ENCODE results near the gene MCM8. TPM values are rescaled to one million over a fixed set of nuclear protein-coding genes. Genes with fewer than 3 reads are reported as not detected.

The MCM8 gene
- total and polyA plus RNA-seq, 2 donors from 2014 or later = 1.9 to 6.6 TPM

GRCh38 chr20:5923493-5923892, 27.0 kb upstream of the MCM8 start:
- no peak for DNase-seq
- Histone ChIP-seq H3K27ac (ENCODE audit: low read depth in 2 of 2, low read length in 2 of 2) (no peak overlapping the region), H3K4me3 (ENCODE audit: low read length in 3 of 3) (no peak overlapping the region), H3K36me3 (ENCODE audit: control insufficient read depth in 2 of 3, insufficient read depth in 3 of 3, low read length in 3 of 3) (no peaks in the 10 kb centered on the region), H3K9me3 (ENCODE audit: control insufficient read depth in 2 of 3, insufficient read depth in 1 of 3, low read length in 3 of 3) (no peaks in the 10 kb centered on the region), H3K9ac (ENCODE audit: low read length in 3 of 3) (no peak overlapping the region), H3K4me1 (ENCODE audit: control insufficient read depth in 2 of 3, insufficient read depth in 2 of 3, low read depth in 1 of 3, low read length in 3 of 3) (no peaks in the 10 kb centered on the region), H3K27me3 (ENCODE audit: control insufficient read depth, insufficient read depth, low read length) (no peaks in the 10 kb centered on the region)
- intact Hi-C loops (cut with DNase I) = no loop called here
- no peak for FAIRE-seq
- TF ChIP-seq CTCF (IDR thresholded peaks at IDR 0.05; ENCODE audit: borderline replicate concordance, extremely low read depth, insufficient read depth) = no peak

- FAIRE-seq = no peak
- H3K4me1 ChIP-seq (ENCODE audit: control insufficient read depth in 2 of 3, insufficient read depth in 2 of 3, low read depth in 1 of 3, low read length in 3 of 3) = no peaks in the 10 kb centered on the region
- no peak overlapping the region for H3K27ac ChIP-seq (ENCODE audit: low read depth in 2 of 2, low read length in 2 of 2)
- H3K9me3 ChIP-seq (ENCODE audit: control insufficient read depth in 2 of 3, insufficient read depth in 1 of 3, low read length in 3 of 3) = no peaks in the 10 kb centered on the region
- TF ChIP-seq CTCF (IDR thresholded peaks at IDR 0.05; ENCODE audit: borderline replicate concordance, extremely low read depth, insufficient read depth) = no peak
- H3K27me3 ChIP-seq (ENCODE audit: control insufficient read depth, insufficient read depth, low read length) = no peaks in the 10 kb centered on the region
- H3K9ac ChIP-seq (ENCODE audit: low read length in 3 of 3) = no peak overlapping the region
- H3K4me3 ChIP-seq (ENCODE audit: low read length in 3 of 3) = no peak overlapping the region
- DNase-seq = no peak
- intact Hi-C loops (cut with DNase I) = no loop called here
- no peaks in the 10 kb centered on the region for H3K36me3 ChIP-seq (ENCODE audit: control insufficient read depth in 2 of 3, insufficient read depth in 3 of 3, low read length in 3 of 3)
Measured at GRCh38 chr20:5925551-5925950, 24.9 kb upstream of the MCM8 start.

GRCh38 chr20:5927749-5928462, 22.5 kb upstream of the MCM8 start:
- no peak for TF ChIP-seq CTCF (IDR thresholded peaks at IDR 0.05; ENCODE audit: borderline replicate concordance, extremely low read depth, insufficient read depth)
- Histone ChIP-seq H3K36me3 (ENCODE audit: control insufficient read depth in 2 of 3, insufficient read depth in 3 of 3, low read length in 3 of 3) (no peaks in the 10 kb centered on the region), H3K4me3 (ENCODE audit: low read length in 3 of 3) (no peak overlapping the region), H3K4me1 (ENCODE audit: control insufficient read depth in 2 of 3, insufficient read depth in 2 of 3, low read depth in 1 of 3, low read length in 3 of 3) (no peaks in the 10 kb centered on the region), H3K9me3 (ENCODE audit: control insufficient read depth in 2 of 3, insufficient read depth in 1 of 3, low read length in 3 of 3) (no peaks in the 10 kb centered on the region), H3K27ac (ENCODE audit: low read depth in 2 of 2, low read length in 2 of 2) (no peak overlapping the region), H3K9ac (ENCODE audit: low read length in 3 of 3) (no peak overlapping the region), H3K27me3 (ENCODE audit: control insufficient read depth, insufficient read depth, low read length) (no peaks in the 10 kb centered on the region)
- no peak for FAIRE-seq
- intact Hi-C loops (cut with DNase I) = no loop called here
- no peak for DNase-seq

Data from kidney (tissue), 14 donors.